Left renal pelvis (tissue), 4 donors: ENCODE data around the gene ADCY4. TPM values are rescaled to one million over a fixed set of nuclear protein-coding genes. Genes with fewer than 3 reads are reported as not detected.

Experiments used
- DNase-seq, 4 donors: peaks; one replicate each; pipeline ENCODE4 v3.0.0-alpha.2; 2013; ENCODE audit warnings: low read depth in 4 of 4, low spot score in 3 of 4
- polyA plus RNA-seq, 4 donors: library from polyadenylated mRNA; unstranded; fragments of 120-200 nt; gene quantifications; one replicate each; pipeline ENCODE4 v1.2.1, GENCODE V29; 2013; ENCODE audit not compliant: insufficient read length in 4 of 4

ADCY4 gene
- polyA plus RNA-seq, 4 donors = 8.4 to 23.3 (median 20.0) TPM

DNA sequence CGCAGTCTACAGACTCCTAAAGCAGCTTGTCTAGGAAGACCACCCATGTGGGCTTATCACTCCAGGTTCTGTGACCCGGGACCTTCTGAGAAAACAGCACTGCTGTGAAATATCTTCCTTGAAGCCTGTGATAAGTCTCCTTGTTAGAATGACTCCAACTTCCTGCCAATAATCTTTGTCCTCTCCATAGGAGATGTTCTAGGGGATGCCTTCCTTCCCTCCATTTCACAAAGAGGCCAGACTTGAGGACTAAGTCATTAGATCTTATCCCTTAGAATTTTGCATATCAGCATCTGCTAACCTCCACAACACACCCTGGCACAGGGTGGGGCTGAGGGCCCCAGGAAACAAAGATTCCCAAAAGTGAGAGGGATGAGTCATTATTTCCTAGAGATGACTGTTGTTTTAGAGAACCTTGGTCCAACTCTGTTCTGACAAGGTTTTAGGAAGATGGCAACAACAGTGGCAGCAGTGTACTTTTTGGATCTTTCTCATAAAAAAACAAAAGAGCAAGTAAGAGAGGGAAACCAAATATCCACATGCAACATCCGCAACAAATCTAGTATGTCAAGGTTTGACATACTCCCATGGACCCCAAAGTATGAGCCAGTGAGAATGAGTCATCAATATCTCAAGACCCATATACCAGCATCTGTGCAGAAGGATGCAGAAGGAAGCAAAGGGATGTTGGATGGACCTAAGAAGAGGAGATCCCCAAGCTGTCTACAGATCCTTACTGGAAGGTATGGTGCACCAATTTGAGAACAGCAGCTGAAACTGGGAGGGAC is 17.5 kb downstream of the ADCY4 start:
- no peak for DNase-seq

DNA sequence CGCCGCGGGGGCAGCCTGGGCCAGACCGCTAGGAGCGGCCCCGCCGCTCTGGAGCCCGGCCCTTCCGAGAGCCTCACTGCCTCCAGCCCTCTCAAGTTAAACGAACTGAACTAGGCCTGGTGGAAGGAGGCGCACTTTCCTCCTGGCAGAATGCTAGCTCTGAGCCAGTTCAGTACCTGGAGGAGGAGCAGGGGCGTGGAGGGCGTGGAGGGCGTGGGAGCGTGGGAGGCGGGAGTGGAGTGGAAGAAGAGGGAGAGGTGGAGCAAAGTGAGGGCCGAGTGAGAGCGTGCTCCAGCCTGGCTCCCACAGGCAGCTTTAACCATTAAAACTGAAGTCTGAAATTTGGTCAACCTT is 18.3 kb downstream of the ADCY4 start:
- no peak for DNase-seq

DNA sequence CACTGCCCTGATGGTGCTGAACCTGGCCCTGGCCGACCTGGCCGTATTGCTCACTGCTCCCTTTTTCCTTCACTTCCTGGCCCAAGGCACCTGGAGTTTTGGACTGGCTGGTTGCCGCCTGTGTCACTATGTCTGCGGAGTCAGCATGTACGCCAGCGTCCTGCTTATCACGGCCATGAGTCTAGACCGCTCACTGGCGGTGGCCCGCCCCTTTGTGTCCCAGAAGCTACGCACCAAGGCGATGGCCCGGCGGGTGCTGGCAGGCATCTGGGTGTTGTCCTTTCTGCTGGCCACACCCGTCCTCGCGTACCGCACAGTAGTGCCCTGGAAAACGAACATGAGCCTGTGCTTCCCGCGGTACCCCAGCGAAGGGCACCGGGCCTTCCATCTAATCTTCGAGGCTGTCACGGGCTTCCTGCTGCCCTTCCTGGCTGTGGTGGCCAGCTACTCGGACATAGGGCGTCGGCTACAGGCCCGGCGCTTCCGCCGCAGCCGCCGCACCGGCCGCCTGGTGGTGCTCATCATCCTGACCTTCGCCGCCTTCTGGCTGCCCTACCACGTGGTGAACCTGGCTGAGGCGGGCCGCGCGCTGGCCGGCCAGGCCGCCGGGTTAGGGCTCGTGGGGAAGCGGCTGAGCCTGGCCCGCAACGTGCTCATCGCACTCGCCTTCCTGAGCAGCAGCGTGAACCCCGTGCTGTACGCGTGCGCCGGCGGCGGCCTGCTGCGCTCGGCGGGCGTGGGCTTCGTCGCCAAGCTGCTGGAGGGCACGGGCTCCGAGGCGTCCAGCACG is 18.9 kb downstream of the ADCY4 start:
- no peak for DNase-seq

DNA sequence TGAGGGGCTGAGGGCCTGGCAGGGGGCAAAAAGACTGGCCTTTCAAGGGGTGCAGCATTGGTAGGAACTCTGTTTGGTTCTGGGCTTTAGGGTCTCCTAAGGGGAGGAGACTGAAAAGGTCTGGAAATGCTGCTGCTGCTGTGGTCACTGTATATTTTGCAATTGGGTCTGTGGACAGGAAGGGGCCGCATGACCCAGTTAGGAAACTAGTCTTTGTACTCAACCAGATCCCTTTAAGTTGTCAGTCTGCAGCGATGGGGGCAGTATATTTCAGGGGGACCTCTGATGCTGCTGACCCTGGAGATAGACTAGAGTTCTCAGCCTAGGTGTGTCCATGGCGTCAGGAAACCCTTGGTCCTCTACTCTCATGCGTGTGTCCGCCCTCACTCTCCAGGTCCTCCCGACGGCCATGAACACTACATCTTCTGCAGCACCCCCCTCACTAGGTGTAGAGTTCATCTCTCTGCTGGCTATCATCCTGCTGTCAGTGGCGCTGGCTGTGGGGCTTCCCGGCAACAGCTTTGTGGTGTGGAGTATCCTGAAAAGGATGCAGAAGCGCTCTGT is 19.5 kb downstream of the ADCY4 start:
- DNase-seq = no peak

DNA sequence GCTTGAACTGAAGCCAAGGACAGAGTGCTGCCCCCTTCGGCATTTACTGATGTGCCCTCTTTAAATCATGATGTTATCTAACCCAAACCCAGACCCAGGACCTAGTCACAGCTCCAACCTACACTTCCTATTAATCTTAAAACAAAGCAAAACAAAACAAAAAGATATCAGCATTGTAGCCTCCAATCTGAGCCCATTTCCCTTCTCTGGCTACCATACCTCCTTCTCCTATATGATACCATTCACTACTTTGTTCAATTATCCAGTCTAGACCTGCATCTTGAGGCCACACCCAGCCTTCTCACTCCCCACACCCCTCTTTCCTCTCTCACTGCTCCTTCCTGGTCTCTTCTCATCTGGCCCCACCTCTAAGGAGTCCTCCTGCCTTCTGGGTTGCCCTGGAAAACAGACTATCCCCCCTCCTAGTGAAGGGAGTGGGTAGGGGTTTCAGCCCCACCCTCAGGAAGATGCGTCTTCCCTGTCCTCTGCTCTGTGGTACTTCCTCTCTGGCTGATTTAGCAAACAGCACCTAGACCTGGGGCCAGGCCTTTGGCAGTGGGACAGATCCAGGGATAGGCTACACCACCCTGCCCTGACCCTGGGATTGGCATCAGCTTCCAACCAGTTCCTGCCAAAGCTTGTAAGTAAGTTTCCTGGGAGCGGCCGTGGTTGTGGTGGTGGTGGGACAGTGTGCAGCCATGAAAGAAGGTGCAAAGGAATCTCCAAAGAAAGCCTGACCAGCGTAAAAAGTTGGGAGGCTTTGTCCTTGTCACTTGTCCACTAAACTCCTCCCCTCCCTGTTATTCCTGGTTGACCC is 20.3 kb downstream of the ADCY4 start:
- DNase-seq = no peak

DNA sequence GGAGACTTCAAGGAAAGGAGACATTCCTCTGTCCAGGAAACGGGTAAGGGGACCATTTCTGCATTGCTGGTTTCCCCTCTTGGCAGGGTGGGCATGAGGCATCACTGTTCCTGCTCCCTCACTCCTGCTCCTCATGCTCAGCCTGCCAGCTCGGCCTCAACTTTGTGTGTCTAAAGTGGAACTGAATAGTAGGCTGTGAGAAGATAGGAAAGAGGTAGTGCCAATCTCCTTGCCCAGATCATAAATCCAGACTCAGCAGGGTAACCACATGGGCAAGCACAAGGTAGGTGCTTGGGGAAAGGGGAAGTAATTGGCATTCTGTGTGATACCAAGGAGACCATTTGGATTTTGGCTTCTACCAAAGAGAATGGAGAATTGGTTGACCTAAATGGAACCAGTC is 21.0 kb downstream of the ADCY4 start:
- no peak for DNase-seq

DNA sequence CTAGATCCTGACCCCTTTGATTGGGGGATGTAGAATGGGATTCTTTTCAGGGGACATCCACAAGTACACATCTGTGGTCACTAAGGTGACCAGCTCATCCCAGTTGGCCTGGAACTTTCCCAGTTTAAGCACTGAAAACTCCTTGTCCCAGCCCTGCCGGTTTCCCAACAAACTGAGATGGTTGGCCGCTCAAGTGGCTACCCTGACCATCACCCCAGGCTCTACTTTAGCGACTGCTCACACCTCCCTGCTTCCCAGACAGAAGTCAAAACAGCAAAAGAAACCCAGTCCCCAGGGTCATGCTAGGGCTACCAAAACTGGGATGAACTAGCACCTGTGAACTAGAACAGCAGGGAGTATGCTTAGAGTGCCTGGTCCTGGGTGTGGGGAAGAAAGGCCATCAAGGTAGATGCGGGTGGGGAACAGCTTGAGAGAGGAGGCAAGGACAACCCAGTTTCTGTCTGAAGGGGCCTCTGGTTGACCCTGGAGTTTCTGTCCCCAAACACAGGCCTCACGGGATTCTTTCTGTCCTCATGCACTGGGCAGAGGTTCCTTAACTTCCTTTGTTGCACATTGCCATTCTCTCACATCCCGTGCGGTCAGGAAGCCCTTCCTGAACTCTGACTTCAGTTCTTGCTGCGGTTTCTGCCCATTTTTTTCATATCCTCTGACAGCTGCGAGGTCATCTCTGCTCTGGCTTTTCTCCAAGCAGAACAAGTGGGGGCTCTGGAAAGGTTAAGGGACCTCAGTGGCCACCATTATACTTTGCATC is 21.9 kb downstream of the ADCY4 start:
- no peak for DNase-seq

DNA sequence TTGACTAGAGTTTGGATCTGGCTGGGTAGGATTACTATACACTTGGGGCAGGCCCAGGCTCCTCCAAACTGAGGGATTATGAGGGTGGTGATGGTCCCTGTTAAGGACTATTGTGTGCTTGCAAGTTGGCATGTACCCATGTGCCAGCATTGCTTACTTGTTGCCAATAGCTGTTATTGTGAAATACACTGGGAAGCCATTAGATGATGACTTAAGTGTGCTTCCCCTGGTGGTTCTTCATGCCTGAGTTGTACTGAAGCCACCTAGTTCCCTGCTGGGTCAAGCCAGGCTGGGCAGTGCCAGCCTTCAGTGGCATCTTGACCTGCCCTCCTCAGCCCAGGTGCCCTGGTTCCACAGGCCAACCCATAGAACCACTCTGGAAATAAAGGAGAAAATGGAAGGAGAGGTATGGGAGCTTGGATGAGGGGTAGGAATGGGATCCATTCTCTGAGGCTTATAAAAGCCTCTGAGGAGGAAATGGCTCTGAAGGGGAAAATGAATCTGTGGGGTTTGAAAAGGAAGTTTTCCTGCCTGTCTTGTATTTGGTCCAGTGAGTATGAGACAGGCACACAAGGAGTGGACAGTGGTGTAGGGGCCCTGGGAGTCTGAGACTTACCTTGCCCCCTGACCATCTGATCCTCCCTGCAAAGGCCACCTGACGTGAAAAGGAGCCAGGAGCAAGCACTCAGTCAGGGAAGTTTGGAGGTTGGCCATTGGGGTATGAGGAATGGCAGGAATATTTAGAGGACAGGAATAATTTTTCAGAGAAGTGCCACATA is 22.8 kb downstream of the ADCY4 start:
- DNase-seq = no peak

DNA sequence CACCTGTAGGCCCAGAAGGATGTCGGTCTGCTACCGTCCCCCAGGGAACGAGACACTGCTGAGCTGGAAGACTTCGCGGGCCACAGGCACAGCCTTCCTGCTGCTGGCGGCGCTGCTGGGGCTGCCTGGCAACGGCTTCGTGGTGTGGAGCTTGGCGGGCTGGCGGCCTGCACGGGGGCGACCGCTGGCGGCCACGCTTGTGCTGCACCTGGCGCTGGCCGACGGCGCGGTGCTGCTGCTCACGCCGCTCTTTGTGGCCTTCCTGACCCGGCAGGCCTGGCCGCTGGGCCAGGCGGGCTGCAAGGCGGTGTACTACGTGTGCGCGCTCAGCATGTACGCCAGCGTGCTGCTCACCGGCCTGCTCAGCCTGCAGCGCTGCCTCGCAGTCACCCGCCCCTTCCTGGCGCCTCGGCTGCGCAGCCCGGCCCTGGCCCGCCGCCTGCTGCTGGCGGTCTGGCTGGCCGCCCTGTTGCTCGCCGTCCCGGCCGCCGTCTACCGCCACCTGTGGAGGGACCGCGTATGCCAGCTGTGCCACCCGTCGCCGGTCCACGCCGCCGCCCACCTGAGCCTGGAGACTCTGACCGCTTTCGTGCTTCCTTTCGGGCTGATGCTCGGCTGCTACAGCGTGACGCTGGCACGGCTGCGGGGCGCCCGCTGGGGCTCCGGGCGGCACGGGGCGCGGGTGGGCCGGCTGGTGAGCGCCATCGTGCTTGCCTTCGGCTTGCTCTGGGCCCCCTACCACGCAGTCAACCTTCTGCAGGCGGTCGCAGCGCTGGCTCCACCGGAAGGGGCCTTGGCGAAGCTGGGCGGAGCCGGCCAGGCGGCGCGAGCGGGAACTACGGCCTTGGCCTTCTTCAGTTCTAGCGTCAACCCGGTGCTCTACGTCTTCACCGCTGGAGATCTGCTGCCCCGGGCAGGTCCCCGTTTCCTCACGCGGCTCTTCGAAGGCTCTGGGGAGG is 23.9 kb downstream of the ADCY4 start, which contains the start of gene LTB4R:
Gene LTB4R, plus strand, starts transcription at position 857 of the 959 bp plus-strand sequence. CDS start 4,150 bp downstream, outside the sequence.
- DNase-seq = no peak

DNA sequence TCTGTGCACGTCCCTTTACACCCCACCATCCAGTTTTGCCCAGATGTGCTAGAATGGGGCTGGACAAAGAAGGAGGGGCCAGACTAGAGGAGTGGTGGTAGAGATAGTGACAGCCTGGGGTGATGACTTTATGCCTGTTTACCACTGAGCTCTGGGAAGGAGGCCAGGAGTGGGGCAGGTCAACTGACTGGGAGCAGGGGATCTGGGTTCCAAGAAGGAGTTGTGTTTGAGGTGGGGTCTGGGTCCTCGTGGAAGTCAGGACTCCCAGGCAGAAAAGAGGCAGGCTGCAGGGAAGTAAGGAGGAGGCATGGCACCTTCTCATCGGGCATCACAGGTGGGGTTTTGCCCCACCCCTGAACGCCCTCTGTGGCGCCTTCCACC is 24.6 kb downstream of the ADCY4 start:
- no peak for DNase-seq

DNA sequence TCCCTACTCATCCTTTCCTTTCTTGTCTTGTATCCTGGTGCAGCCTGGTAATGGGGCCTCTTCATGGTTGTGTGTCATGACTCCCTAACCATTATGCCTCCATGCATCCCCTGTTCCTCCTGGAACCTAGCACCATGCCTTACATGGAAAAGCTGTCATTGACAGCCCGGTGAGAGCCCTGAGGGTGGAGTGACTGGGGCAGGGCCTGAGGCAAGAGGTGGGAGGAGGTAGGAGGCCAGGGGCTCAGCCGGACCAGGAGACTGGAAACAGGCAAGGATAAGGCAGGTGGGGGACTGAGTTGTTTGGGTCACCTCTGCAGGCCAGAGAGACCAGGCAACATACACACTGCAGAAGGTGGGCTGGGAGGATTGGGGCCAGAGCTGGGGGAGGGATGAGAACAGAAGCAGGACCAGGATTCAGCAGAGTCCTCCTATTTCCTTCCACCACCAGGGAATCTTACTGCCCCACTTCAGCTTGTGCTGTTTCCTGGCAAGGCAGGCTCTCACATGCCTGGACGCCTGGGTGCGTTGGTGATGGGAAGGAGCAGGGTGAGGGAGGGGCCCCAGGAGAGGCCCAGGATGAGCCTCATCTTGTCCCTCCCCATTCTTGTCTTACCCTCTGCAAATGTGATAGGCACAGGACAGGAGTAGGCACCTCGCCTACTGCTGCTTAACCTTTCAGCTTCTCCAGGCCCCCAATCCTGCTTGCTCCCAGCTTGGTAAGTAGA is 25.2 kb downstream of the ADCY4 start, which contains the start of gene LTB4R2:
Gene LTB4R2, plus strand, starts transcription at position 603 of the 727 bp plus-strand sequence. CDS start 525 bp downstream, outside the sequence.
- no peak for DNase-seq

DNA sequence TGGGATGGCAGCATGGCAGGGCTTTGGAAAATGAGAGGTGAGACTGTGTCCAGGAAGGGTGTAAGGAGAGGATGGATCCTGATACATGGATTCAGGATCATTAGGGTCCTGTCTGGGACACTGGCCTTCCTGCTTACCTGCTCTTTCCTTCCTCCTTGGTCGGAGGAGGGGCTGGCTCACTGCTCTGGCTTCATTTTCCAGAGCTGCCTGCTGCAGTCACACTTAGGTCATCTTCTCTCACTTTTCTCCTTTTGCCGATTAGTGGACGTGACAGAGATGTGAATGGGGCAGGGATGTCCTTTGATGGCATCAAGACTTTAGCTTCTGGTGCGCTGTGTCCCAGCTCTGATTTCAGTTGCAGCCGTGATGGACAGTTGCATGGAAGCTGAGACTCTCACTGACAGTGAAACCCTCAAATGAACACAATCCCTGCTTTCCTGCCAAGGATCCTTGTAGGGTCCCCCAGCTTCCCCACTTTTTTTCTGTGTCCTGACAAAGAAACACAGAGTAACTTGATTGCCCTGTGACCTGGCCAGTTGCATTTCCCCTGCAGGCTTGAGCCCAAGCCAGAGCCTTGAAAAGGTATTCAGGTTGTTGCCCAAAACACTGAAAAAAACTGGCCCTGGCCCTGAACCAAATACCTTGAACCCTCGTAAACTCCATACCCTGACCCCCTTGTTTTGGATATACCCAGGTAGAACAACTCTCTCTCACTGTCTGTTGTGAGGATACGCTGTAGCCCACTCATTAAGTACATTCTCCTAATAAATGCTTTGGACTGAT is 26.3 kb downstream of the ADCY4 start:
- DNase-seq = no peak

DNA sequence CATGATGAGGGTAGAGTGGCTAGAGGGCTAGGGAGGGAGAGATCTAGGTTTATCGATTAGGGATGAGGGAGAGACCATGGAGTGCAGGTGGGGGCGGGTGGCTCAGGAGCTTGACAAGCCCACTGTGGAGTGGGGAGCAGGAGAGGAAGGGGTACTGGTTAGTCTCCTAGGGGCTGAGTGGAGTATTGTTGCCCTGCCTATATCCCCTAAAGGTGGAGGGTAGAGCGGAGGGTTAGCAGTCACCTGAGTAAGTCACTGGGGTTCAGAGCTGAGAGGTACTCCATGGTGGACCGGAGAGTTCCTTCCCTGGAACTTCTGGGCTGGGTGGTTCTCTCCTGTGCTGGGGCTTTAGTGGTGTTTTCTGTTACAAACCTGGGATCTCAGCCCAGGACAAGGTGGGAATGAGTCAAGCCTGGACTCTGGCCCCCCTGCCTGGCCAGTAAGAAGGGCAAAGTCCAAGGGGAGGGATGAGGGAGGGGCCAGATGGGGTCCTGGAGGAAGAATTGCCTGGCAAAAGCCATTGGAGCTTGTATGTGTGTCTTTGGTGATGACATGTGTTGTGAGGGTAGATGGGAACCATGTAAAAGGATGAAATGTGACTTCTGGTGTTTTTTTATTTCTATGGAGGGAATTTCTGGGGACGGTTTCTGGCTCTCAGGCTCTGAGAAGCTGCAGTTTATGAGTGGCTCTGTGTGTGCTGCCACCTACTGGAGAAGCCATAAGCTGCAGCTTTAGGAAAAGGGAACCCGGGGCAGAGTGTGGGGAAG is 27.1 kb downstream of the ADCY4 start, which contains the start of gene CIDEB:
Gene CIDEB, minus strand, starts transcription at position 403 of the 767 bp plus-strand sequence. Its CDS starts 119 bp downstream, at position 284.
- no peak for DNase-seq

DNA sequence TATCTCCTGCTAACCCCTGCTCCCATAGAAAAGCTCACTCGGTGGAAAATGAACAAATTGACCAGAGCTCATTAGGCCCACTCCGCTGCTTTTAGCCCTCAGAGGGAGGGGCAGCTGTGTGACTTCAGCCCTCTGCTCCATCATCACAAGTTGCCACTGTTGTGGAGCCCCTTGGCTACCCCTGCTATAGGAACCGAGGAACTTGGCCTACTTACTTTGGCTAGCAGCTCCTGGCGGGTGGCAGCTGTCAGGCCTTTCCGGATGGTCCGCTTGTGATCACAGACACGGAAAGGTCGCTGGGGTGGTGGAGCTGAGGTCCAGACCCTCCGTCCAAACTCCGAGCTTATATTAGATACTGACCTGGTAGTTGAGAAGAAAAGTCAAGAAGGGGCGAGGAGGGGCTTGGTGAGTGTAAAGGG is 27.7 kb downstream of the ADCY4 start:
- DNase-seq = no peak

DNA sequence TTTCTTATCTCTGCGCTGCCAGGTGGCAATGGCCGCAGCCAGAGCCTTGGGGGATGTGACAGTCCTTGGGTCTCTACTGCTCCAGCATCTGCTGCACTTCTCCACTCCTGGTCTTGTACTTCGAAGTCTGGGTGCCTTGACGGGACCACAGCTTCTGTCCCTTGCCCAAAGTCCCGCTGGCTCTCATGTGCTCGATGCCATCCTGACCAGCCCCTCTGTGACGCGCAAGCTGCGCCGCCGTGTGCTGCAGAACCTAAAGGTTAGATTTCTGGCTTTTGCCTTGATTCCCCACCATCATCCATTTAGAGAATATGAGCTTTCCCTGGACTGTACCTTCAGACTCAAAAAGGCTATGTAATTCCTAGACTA is 30.9 kb downstream of the ADCY4 start:
- DNase-seq = no peak
